Measurements from ENCODE around the gene FMNL2. TPM values are rescaled to one million over a fixed set of nuclear protein-coding genes. Genes with fewer than 3 reads are reported as not detected.

Gene FMNL2
- total RNA-seq, 1 experiment from 2014 or later = 33.6 TPM

DNA sequence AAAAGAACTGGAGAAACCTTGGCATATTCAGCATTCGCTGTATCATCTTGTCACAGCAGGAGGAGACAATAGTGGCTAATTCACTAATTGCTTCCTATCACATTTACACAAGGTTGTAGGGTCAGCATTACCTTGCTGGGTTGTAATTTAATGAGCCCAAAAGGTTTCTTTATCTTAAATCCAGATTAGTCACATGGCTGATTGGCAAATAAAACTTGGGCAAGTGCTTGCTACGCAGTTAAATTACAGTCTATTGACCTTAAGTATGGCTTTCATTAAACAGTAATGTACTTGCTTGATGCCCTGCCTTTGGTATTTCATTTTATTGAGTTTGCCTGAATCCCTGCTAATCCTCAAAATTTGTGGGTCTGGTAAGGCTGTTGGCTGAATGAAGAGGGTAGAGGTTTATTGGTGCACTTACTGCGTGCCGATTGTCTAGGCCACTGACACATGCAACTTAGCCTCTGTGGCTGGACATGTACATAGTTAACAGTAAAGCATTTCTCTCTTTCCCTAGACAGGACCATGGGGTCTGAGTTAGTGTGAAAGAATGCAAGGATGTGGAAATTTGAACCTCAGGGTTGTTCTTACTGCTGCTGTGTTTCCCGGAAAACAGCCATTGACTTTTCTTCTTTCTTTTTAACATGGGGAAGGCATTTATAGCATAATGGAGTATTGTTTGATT is 34.3 kb downstream of the FMNL2 start:
- Histone ChIP-seq H3K23me2 (ENCODE audit: insufficient read length, low read depth, low read length, poor library complexity, severe bottlenecking) (no peaks in the 10 kb centered on the region), H3K79me1 (ENCODE audit: insufficient read depth, low read depth, low read length, poor library complexity, severe bottlenecking) (peaks cover 3% of the 10 kb centered on the region), H3K27ac (ENCODE audit: insufficient read length, low read depth, low read length) (no peak overlapping the region), H3K9me3 (ENCODE audit: control insufficient read depth, low read depth, low read length) (no peaks in the 10 kb centered on the region), H3K23ac (ENCODE audit: insufficient read length, low read depth, low read length) (no peak overlapping the region), H4K8ac (replicated peaks; ENCODE audit: insufficient read length, low read depth, low read length) (no peak overlapping the region), H3K18ac (ENCODE audit: insufficient read length, low read depth, low read length) (no peak overlapping the region), H4K5ac (ENCODE audit: insufficient read length, low read depth, low read length) (no peak overlapping the region), H4K91ac (ENCODE audit: insufficient read length, low read depth, low read length) (no peak overlapping the region), H3K79me2 (ENCODE audit: insufficient read depth, low read length) (peaks cover 12% of the 10 kb centered on the region; the same call in 1 of the 2 replicates), H3K9ac (ENCODE audit: extremely low read depth, insufficient read length, low read length) (no peak overlapping the region), H3K27me3 (ENCODE audit: insufficient read depth, low read length) (no peaks in the 10 kb centered on the region), H2BK12ac (ENCODE audit: insufficient read length, low read depth, low read length) (no peak overlapping the region), H2BK5ac (ENCODE audit: insufficient read length, low read length) (no peak overlapping the region), H2AK5ac (ENCODE audit: insufficient read length, low read length) (no peak overlapping the region), H3T11ph (ENCODE audit: low read length) (no peak overlapping the region), H2AFZ (ENCODE audit: low read length) (no peak overlapping the region), H2BK120ac (ENCODE audit: low read depth, low read length, poor library complexity, severe bottlenecking) (no peak overlapping the region), H2BK20ac (ENCODE audit: low read depth, low read length, poor library complexity, severe bottlenecking) (no peak overlapping the region), H3K14ac (ENCODE audit: insufficient read depth, low read length) (no peak overlapping the region), H3K4ac (ENCODE audit: low read depth, low read length) (no peak overlapping the region), H4K20me1 (ENCODE audit: control insufficient read depth, insufficient read depth, insufficient read length) (no peaks in the 10 kb centered on the region), H3K56ac (ENCODE audit: insufficient read length, low read depth, low read length) (no peak overlapping the region), H3K4me2 (ENCODE audit: insufficient read depth, insufficient read length, low read length) (no peak overlapping the region), H2BK15ac (ENCODE audit: low read depth, low read length) (no peak overlapping the region), H3K4me1 (ENCODE audit: insufficient read depth, low read length) (peaks cover 2% of the 10 kb centered on the region; the same call in 1 of the 2 replicates)
- H3K36me3 Mint-ChIP-seq (ENCODE audit: insufficient read depth in 1 of 3, low read depth in 3 of 3) = no peaks in the 10 kb centered on the region; a peak in 1 of 7 replicates
- no peak for DNase-seq
- no peaks in the 10 kb centered on the region for H3K9me3 Mint-ChIP-seq
- peak overlapping the region in 1 of 2 experiments; percentile 22; a peak in 1 of 5 replicates for H3K4me3 Mint-ChIP-seq
- no CpG with 5 or more reads among the region's 5 CpGs for WGBS (ENCODE audit: extremely low coverage, insufficient read length, low lambda C conversion rate)
- peaks cover 29 to 35% of the 10 kb centered on the region in 2 experiments for H3K4me1 Mint-ChIP-seq
- no peak overlapping the region; a peak in 2 of 7 replicates for H3K27ac Mint-ChIP-seq
- no peaks in the 10 kb centered on the region for H3K27me3 Mint-ChIP-seq (ENCODE audit: low read depth)
- TF ChIP-seq, protein P1, sequence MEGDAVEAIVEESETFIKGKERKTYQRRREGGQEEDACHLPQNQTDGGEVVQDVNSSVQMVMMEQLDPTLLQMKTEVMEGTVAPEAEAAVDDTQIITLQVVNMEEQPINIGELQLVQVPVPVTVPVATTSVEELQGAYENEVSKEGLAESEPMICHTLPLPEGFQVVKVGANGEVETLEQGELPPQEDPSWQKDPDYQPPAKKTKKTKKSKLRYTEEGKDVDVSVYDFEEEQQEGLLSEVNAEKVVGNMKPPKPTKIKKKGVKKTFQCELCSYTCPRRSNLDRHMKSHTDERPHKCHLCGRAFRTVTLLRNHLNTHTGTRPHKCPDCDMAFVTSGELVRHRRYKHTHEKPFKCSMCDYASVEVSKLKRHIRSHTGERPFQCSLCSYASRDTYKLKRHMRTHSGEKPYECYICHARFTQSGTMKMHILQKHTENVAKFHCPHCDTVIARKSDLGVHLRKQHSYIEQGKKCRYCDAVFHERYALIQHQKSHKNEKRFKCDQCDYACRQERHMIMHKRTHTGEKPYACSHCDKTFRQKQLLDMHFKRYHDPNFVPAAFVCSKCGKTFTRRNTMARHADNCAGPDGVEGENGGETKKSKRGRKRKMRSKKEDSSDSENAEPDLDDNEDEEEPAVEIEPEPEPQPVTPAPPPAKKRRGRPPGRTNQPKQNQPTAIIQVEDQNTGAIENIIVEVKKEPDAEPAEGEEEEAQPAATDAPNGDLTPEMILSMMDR (conservative IDR thresholded peaks at IDR 0.05) = no peak

All from H9 (cell line).